ELR (cell line): ENCODE measurements around the gene OR52A5.

Experiments used
- DNase-seq: peaks from one replicate; pipeline ENCODE4 v3.0.0-alpha.2; 2015; ENCODE audit warnings: low read depth

The OR52A5 gene

GRCh38 chr11:5115339-5115738, 22.8 kb downstream of the OR52A5 start:
- DNase-seq, result no peak

GRCh38 chr11:5107285-5107684, 30.9 kb downstream of the OR52A5 start:
- no peak for DNase-seq

GRCh38 chr11:5103066-5103465, 35.1 kb downstream of the OR52A5 start:
- no peak for DNase-seq

GRCh38 chr11:5102246-5102645, 35.9 kb downstream of the OR52A5 start:
- DNase-seq, result no peak

GRCh38 chr11:5096011-5096410, 42.1 kb downstream of the OR52A5 start:
- DNase-seq, result no peak

- peak; percentile 23 for DNase-seq
Observed at GRCh38 chr11:5092821-5093585, 45.2 kb downstream of the OR52A5 start.

- DNase-seq, result no peak
Observed at GRCh38 chr11:5090668-5091067, 47.5 kb downstream of the OR52A5 start.

GRCh38 chr11:5088556-5088955, 49.6 kb downstream of the OR52A5 start:
- no peak for DNase-seq

- DNase-seq, result no peak
Observed at GRCh38 chr11:5083602-5084001, 54.6 kb downstream of the OR52A5 start.

GRCh38 chr11:5081405-5081804, 56.8 kb downstream of the OR52A5 start:
- DNase-seq, result no peak
